Measurements from ENCODE around the gene PGGT1B. TPM values are rescaled to one million over a fixed set of nuclear protein-coding genes. Genes with fewer than 3 reads are reported as not detected.
A peak's percentile ranks its signal among the peaks of the same experiment; 100 is the strongest.

Gene PGGT1B
- total and polyA plus RNA-seq, 2 donors = 6.0 to 26.8 TPM

GRCh38 chr5:115246361-115246991, 16.2 kb downstream of the PGGT1B start:
- 56% methylated on average over 3 of the region's 3 CpGs for WGBS
- H3K4me3 ChIP-seq (ENCODE audit: low read length in 2 of 2) = no peak overlapping the region
- no peaks in the 10 kb centered on the region for H3K4me1 ChIP-seq (ENCODE audit: control insufficient read depth in 2 of 2, insufficient read depth in 2 of 2, low read length in 2 of 2)
- no peak overlapping the region for H3K27ac ChIP-seq (ENCODE audit: low read depth in 1 of 2, low read length in 1 of 2)
- peaks cover 0 to 5% of the 10 kb centered on the region in 2 donors for H3K36me3 ChIP-seq (ENCODE audit: control insufficient read depth in 2 of 2, insufficient read depth in 2 of 2, low read length in 1 of 2)
- no peaks in the 10 kb centered on the region for H3K9me3 ChIP-seq (ENCODE audit: control insufficient read depth in 2 of 2, insufficient read depth in 1 of 2, low read length in 1 of 2)
- no peaks in the 10 kb centered on the region for H3K27me3 ChIP-seq (ENCODE audit: control insufficient read depth in 2 of 2, insufficient read depth in 1 of 2, low read length in 1 of 2)
- peak in 8 of 9 donors; percentile 11 to 69 (median 36) for DNase-seq (ENCODE audit: low read depth in 6 of 9, low spot score in 9 of 9)

- H3K4me3 ChIP-seq (ENCODE audit: low read length in 2 of 2) = no peak overlapping the region
- no peaks in the 10 kb centered on the region for H3K27me3 ChIP-seq (ENCODE audit: control insufficient read depth in 2 of 2, insufficient read depth in 1 of 2, low read length in 1 of 2)
- peaks cover 13 to 21% of the 10 kb centered on the region in 2 donors for H3K36me3 ChIP-seq (ENCODE audit: control insufficient read depth in 2 of 2, insufficient read depth in 2 of 2, low read length in 1 of 2)
- H3K4me1 ChIP-seq (ENCODE audit: control insufficient read depth in 2 of 2, insufficient read depth in 2 of 2, low read length in 2 of 2) = no peaks in the 10 kb centered on the region
- H3K27ac ChIP-seq (ENCODE audit: low read depth in 1 of 2, low read length in 1 of 2) = no peak overlapping the region
- DNase-seq (ENCODE audit: low read depth in 6 of 9, low spot score in 9 of 9) = no peak
- H3K9me3 ChIP-seq (ENCODE audit: control insufficient read depth in 2 of 2, insufficient read depth in 1 of 2, low read length in 1 of 2) = no peaks in the 10 kb centered on the region
Observed at GRCh38 chr5:115243412-115243811, 19.3 kb downstream of the PGGT1B start.

- H3K27me3 ChIP-seq (ENCODE audit: control insufficient read depth in 2 of 2, insufficient read depth in 1 of 2, low read length in 1 of 2) = no peaks in the 10 kb centered on the region
- H3K36me3 ChIP-seq (ENCODE audit: control insufficient read depth in 2 of 2, insufficient read depth in 2 of 2, low read length in 1 of 2) = peaks cover 13 to 27% of the 10 kb centered on the region in 2 donors
- H3K4me3 ChIP-seq (ENCODE audit: low read length in 2 of 2) = no peak overlapping the region
- DNase-seq (ENCODE audit: low read depth in 6 of 9, low spot score in 9 of 9) = no peak
- no peaks in the 10 kb centered on the region for H3K4me1 ChIP-seq (ENCODE audit: control insufficient read depth in 2 of 2, insufficient read depth in 2 of 2, low read length in 2 of 2)
- 95% methylated on average over 4 of the region's 4 CpGs for WGBS
- H3K9me3 ChIP-seq (ENCODE audit: control insufficient read depth in 2 of 2, insufficient read depth in 1 of 2, low read length in 1 of 2) = no peaks in the 10 kb centered on the region
- H3K27ac ChIP-seq (ENCODE audit: low read depth in 1 of 2, low read length in 1 of 2) = no peak overlapping the region
Observed at GRCh38 chr5:115241881-115242642, 20.6 kb downstream of the PGGT1B start.

GRCh38 chr5:115237066-115237465, 25.6 kb downstream of the PGGT1B start:
- Histone ChIP-seq H3K4me1 (ENCODE audit: control insufficient read depth in 2 of 2, insufficient read depth in 2 of 2, low read length in 2 of 2) (no peaks in the 10 kb centered on the region), H3K27me3 (ENCODE audit: control insufficient read depth in 2 of 2, insufficient read depth in 1 of 2, low read length in 1 of 2) (no peaks in the 10 kb centered on the region), H3K36me3 (ENCODE audit: control insufficient read depth in 2 of 2, insufficient read depth in 2 of 2, low read length in 1 of 2) (peaks cover 13 to 36% of the 10 kb centered on the region in 2 donors), H3K4me3 (ENCODE audit: low read length in 2 of 2) (no peak overlapping the region), H3K9me3 (ENCODE audit: control insufficient read depth in 2 of 2, insufficient read depth in 1 of 2, low read length in 1 of 2) (no peaks in the 10 kb centered on the region), H3K27ac (ENCODE audit: low read depth in 1 of 2, low read length in 1 of 2) (no peak overlapping the region)
- WGBS = 97% methylated on average over 3 of the region's 3 CpGs
- no peak for DNase-seq (ENCODE audit: low read depth in 6 of 9, low spot score in 9 of 9)

GRCh38 chr5:115236599-115236998, 26.1 kb downstream of the PGGT1B start:
- whole genome bisulfite sequencing = 97% methylated on average over 2 of the region's 2 CpGs
- H3K27me3 ChIP-seq (ENCODE audit: control insufficient read depth in 2 of 2, insufficient read depth in 1 of 2, low read length in 1 of 2) = no peaks in the 10 kb centered on the region

GRCh38 chr5:115231598-115231997, 31.1 kb downstream of the PGGT1B start:
- no peaks in the 10 kb centered on the region for H3K4me1 ChIP-seq (ENCODE audit: control insufficient read depth in 2 of 2, insufficient read depth in 2 of 2, low read length in 2 of 2)
- H3K4me3 ChIP-seq (ENCODE audit: low read length in 2 of 2) = no peak overlapping the region
- peaks cover 8 to 42% of the 10 kb centered on the region in 2 donors for H3K36me3 ChIP-seq (ENCODE audit: control insufficient read depth in 2 of 2, insufficient read depth in 2 of 2, low read length in 1 of 2)
- no peak overlapping the region for H3K27ac ChIP-seq (ENCODE audit: low read depth in 1 of 2, low read length in 1 of 2)
- 98% methylated on average over 4 of the region's 4 CpGs for WGBS
- H3K9me3 ChIP-seq (ENCODE audit: control insufficient read depth in 2 of 2, insufficient read depth in 1 of 2, low read length in 1 of 2) = no peaks in the 10 kb centered on the region
- H3K27me3 ChIP-seq (ENCODE audit: control insufficient read depth in 2 of 2, insufficient read depth in 1 of 2, low read length in 1 of 2) = no peaks in the 10 kb centered on the region
- DNase-seq (ENCODE audit: low read depth in 6 of 9, low spot score in 9 of 9) = no peak

More at GRCh38 chr5:115236599-115236998, 26.1 kb downstream of the PGGT1B start:
- H3K4me3 ChIP-seq (ENCODE audit: low read length in 2 of 2) = no peak overlapping the region
- peaks cover 13 to 39% of the 10 kb centered on the region in 2 donors for H3K36me3 ChIP-seq (ENCODE audit: control insufficient read depth in 2 of 2, insufficient read depth in 2 of 2, low read length in 1 of 2)
- no peaks in the 10 kb centered on the region for H3K9me3 ChIP-seq (ENCODE audit: control insufficient read depth in 2 of 2, insufficient read depth in 1 of 2, low read length in 1 of 2)
- DNase-seq (ENCODE audit: low read depth in 6 of 9, low spot score in 9 of 9) = no peak
- H3K27ac ChIP-seq (ENCODE audit: low read depth in 1 of 2, low read length in 1 of 2) = no peak overlapping the region
- no peaks in the 10 kb centered on the region for H3K4me1 ChIP-seq (ENCODE audit: control insufficient read depth in 2 of 2, insufficient read depth in 2 of 2, low read length in 2 of 2)

- peaks cover 8 to 36% of the 10 kb centered on the region in 2 donors for H3K36me3 ChIP-seq (ENCODE audit: control insufficient read depth in 2 of 2, insufficient read depth in 2 of 2, low read length in 1 of 2)
- H3K9me3 ChIP-seq (ENCODE audit: control insufficient read depth in 2 of 2, insufficient read depth in 1 of 2, low read length in 1 of 2) = no peaks in the 10 kb centered on the region
- H3K27ac ChIP-seq (ENCODE audit: low read depth in 1 of 2, low read length in 1 of 2) = no peak overlapping the region
- H3K4me1 ChIP-seq (ENCODE audit: control insufficient read depth in 2 of 2, insufficient read depth in 2 of 2, low read length in 2 of 2) = no peaks in the 10 kb centered on the region
- no peak overlapping the region for H3K4me3 ChIP-seq (ENCODE audit: low read length in 2 of 2)
- DNase-seq (ENCODE audit: low read depth in 6 of 9, low spot score in 9 of 9) = no peak
- H3K27me3 ChIP-seq (ENCODE audit: control insufficient read depth in 2 of 2, insufficient read depth in 1 of 2, low read length in 1 of 2) = no peaks in the 10 kb centered on the region
- 100% methylated on average over 1 of the region's 1 CpG for WGBS
Observed at GRCh38 chr5:115229606-115230005, 33.1 kb downstream of the PGGT1B start.

GRCh38 chr5:115227281-115227680, 35.4 kb downstream of the PGGT1B start:
- Histone ChIP-seq H3K4me3 (ENCODE audit: low read length in 2 of 2) (no peak overlapping the region), H3K36me3 (ENCODE audit: control insufficient read depth in 2 of 2, insufficient read depth in 2 of 2, low read length in 1 of 2) (peaks cover 8 to 40% of the 10 kb centered on the region in 2 donors), H3K4me1 (ENCODE audit: control insufficient read depth in 2 of 2, insufficient read depth in 2 of 2, low read length in 2 of 2) (no peaks in the 10 kb centered on the region), H3K27me3 (ENCODE audit: control insufficient read depth in 2 of 2, insufficient read depth in 1 of 2, low read length in 1 of 2) (no peaks in the 10 kb centered on the region), H3K27ac (ENCODE audit: low read depth in 1 of 2, low read length in 1 of 2) (no peak overlapping the region), H3K9me3 (ENCODE audit: control insufficient read depth in 2 of 2, insufficient read depth in 1 of 2, low read length in 1 of 2) (no peaks in the 10 kb centered on the region)
- WGBS = 100% methylated on average over 1 of the region's 1 CpG
- DNase-seq (ENCODE audit: low read depth in 6 of 9, low spot score in 9 of 9) = no peak

- WGBS = 100% methylated on average over 1 of the region's 1 CpG
- Histone ChIP-seq H3K36me3 (ENCODE audit: control insufficient read depth in 2 of 2, insufficient read depth in 2 of 2, low read length in 1 of 2) (peaks cover 0 to 10% of the 10 kb centered on the region in 2 donors), H3K27me3 (ENCODE audit: control insufficient read depth in 2 of 2, insufficient read depth in 1 of 2, low read length in 1 of 2) (no peaks in the 10 kb centered on the region), H3K9me3 (ENCODE audit: control insufficient read depth in 2 of 2, insufficient read depth in 1 of 2, low read length in 1 of 2) (no peaks in the 10 kb centered on the region), H3K4me3 (ENCODE audit: low read length in 2 of 2) (no peak overlapping the region), H3K4me1 (ENCODE audit: control insufficient read depth in 2 of 2, insufficient read depth in 2 of 2, low read length in 2 of 2) (no peaks in the 10 kb centered on the region), H3K27ac (ENCODE audit: low read depth in 1 of 2, low read length in 1 of 2) (no peak overlapping the region)
- no peak for DNase-seq (ENCODE audit: low read depth in 6 of 9, low spot score in 9 of 9)
Observed at GRCh38 chr5:115214541-115214940, 48.1 kb downstream of the PGGT1B start.
